ENCODE results near the gene FFAR2.
"Not testable (repeated sequence)": the region's sequence is repeated elsewhere in the genome, so short reads cannot be mapped to it uniquely, and the experiment has no call there.

FFAR2 gene

DNA sequence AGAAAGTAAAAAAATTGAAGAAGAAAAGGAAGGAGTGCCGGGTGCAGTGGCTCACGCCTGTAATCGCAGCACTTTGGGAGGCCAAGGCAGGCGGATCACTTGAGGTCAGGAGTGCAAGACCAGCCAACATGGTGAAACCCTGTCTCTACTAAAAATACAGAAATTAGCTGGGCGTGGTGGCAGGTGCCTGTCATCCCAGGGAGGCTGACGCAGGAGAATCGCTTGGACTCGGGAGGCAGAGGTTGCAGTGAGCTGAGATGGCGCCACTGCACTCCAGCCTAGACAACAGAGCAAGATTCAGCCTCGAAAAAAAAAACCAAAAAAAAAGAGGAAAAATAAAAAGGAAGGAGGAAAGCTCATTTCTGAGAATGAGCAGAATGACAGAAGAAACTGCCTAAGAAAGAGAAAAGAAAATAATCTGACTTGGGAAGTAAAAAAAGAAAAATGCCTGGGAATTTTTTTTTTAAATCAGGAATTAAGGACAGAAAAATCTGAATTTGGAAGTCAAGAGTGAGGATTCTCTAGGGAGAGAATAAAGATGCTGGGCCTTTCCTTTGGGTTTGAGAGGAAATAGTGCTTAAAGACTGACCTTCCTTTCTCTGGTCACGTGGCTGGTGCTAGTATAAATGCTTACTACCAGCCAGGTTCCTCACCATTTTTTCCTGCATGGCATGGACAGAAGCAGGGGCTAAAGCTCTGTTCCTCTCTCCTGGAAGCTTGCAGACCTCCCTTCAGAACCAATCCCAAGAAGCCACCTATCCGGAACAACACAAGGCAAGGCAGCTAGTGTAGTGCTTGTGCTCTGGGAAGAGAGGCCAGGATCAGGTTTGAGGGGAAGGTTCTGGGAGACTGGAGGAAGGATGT, at the start of gene FFAR2:
TSS of gene FFAR2 (plus strand) at position 652 of the 864 bp plus-strand sequence. CDS start 1,458 bp downstream, outside the sequence.
- no peak within 1 kb of the TSS for H3K4me3 ChIP-seq (ENCODE audit: low read depth, low read length)
- no peak for DNase-seq (ENCODE audit: low read depth)

DNA sequence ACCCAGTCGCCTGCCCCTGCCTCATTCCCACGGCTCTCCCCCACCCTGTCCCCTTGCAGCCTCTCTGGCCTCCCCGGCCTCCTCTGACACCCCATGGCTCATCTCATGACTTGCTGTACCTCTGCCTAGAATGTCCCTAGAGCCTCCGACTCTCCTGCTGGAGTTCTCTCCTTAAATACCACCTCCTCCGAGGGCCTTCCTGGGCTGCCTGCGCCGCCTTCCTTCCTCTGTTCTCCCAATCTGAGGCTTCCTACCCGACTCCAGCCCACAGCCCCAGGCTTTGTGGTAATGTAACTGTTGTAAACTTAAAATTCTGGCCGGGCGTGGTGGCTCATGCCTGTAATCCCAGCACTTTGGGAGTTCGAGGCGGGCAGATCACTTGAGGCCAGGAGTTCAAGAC, 49.5 kb upstream of the FFAR2 start:
- H3K4me3 ChIP-seq (ENCODE audit: low read depth, low read length): no peak overlapping the region
- DNase-seq (ENCODE audit: low read depth): no peak

DNA sequence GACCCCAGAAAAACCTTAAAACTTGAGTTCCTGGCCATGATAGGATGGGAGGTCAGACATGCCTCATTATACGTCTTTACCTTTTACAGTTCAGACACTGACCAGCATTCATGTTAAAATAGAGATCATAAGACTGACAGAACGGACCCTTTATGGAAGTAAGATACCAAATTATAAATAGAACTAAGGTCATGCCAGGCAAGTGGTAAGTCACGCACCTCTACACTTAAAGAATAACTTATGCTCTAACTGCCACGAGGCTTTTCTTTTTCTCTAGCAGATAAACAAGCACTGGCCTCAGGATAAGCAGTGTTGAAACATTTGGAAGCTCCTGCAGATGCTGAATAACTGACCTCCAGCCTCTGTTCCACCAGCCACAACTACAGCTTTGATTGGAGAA, 48.8 kb upstream of the FFAR2 start:
- DNase-seq (ENCODE audit: low read depth): no peak
- H3K4me3 ChIP-seq (ENCODE audit: low read depth, low read length): no peak overlapping the region

DNA sequence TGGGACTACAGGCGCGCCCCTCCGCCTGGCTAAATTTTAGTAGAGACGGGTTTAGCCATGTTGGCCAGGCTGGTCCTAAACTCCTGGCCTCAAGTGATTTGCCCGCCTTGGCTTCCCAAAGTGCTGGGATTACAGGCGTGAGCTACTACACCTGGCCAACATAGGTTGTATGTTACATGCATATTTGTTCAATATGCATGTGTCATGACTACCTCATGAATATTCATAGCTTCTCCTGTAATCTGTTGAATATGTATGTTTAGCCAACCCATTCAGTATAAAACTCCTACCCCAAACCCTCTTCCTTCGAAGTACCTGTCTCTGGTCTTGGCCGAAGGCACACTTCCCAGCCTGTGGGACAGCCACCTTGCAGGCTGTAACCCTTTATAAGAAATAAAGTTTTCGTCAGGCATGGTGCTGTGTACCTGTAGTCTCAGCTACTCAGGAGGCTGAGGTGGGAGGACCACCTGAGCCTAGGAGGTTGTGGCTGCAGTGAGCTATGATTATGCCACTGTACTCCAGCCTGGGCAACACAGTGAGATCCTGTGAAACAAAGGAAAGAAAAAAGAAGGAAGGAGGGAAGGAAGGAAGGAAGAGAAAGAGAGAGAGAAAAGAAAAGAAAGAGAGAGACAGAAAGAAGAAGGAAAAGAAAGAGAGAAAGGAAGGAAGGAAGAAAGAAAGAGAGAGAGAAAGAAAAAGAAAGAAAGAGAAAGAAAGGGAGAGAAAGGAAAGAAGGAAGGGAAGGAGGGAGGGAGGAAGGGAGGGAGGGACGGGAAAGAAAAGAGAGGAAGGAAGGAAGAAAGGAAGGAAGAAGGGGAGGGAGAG, 47.9 kb upstream of the FFAR2 start:
- no peak for DNase-seq (ENCODE audit: low read depth)
- H3K4me3 ChIP-seq (ENCODE audit: low read depth, low read length): no peak overlapping the region

DNA sequence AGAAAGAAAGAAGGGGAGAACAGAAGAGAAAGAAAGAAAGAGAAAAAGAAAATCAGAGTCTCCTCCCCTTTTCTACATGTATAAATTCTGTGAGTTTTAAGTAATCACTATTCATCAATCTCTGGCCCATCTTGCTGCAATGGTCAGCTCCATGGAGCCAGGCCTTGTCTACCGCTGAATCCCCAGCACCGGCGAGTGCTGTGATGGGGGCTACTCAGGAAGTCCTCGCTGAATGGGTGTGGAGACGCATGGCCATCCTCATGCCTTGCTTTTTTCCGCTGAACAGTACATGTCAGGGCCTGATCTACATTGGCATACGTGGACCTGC, 47.3 kb upstream of the FFAR2 start:
- no peak for DNase-seq (ENCODE audit: low read depth)
- H3K4me3 ChIP-seq (ENCODE audit: low read depth, low read length): no peak overlapping the region

DNA sequence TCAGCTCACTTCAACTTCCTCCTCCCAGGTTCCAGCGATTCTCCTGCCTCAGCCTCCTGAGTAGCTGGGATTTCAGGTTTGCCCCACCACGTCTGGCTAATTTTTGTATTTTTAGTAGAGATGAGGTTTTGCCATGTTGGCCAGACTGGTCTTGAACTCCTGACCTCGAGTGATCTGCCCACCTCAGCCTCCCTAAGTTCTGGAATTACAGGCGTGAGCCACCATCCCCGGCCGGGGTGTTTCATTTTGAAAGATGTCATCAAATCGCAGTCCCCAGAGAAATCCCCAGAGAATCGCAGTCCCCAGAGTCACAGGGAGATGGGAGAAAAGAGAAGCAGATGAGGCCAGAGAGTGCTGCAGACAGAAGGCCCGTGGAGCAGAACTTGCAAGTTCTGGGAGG, 46.6 kb upstream of the FFAR2 start:
- DNase-seq (ENCODE audit: low read depth): not testable (repeated sequence)

GRCh38 chr19:35403116-35403760, 44.8 kb upstream of the FFAR2 start:
- DNase-seq (ENCODE audit: low read depth): no peak
- H3K4me3 ChIP-seq (ENCODE audit: low read depth, low read length): no peak overlapping the region

More for the DNA sequence above, 46.6 kb upstream of the FFAR2 start:
- H3K4me3 ChIP-seq (ENCODE audit: low read depth, low read length): not testable (repeated sequence)

DNA sequence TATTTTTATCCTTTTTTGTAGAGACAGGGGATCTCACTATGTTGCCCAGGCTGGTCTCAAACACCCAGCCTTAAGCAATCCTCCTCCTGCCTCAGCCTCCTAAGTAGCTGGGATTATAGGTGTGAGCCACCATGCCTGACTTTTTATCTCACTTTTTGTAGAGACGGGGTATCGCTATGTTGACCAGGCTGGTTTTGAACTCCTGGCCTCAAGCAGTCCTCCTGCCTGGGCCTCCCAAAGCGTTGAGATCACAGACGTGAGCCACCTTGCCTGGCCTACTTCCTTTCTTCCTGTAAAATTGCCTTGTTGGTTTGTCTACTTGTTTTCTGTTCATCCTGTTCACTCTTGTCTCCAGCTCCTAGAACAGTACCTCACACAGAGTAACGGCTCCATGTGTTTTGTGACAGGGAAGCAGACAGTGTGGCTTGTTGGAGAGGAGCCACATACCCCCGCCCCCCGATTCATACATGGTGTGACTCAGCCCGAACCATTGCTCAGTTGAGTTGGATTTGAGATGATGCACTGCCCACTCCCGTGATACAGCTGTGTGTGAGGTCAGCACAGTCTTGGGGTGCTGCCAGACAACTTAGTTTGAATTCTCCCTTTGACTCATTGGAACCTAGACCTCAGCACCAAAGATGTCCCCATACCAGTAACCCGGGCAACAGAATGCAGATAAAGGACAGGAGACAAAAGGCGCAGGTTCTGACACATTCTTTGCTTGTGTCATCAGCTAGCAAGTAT, 43.0 kb upstream of the FFAR2 start:
- no peak overlapping the region for H3K4me3 ChIP-seq (ENCODE audit: low read depth, low read length)
- DNase-seq (ENCODE audit: low read depth): peak; percentile 41

- H3K4me3 ChIP-seq (ENCODE audit: low read depth, low read length): no peak overlapping the region
- DNase-seq (ENCODE audit: low read depth): no peak
Measured at GRCh38 chr19:35407619-35408018, 40.4 kb upstream of the FFAR2 start.

- DNase-seq (ENCODE audit: low read depth): no peak
- no peak overlapping the region for H3K4me3 ChIP-seq (ENCODE audit: low read depth, low read length)
Measured at GRCh38 chr19:35408284-35409171, 39.5 kb upstream of the FFAR2 start.

GRCh38 chr19:35409191-35409590, 38.9 kb upstream of the FFAR2 start:
- no peak overlapping the region for H3K4me3 ChIP-seq (ENCODE audit: low read depth, low read length)
- DNase-seq (ENCODE audit: low read depth): no peak

DNA sequence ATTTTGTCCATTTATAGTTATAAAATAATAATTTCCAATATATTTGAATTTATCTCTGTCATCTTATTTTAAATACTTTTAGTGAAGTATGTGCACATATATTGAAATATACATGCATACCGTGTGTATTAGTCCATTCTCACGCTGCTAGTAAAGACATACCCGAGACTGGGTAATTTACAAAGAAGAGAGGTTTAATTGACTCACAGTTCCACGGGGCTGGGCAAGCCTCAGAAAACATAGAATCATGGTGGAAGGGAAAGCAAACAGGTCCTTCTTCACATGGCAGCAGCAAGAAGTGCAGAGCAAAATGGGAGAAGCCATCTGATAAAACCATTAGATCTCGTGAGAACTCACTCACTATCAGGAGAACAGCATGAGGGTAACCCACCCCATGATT, 37.6 kb upstream of the FFAR2 start:
- no peak for DNase-seq (ENCODE audit: low read depth)
- no peak overlapping the region for H3K4me3 ChIP-seq (ENCODE audit: low read depth, low read length)

GRCh38 chr19:35414442-35414841, 33.6 kb upstream of the FFAR2 start:
- H3K4me3 ChIP-seq (ENCODE audit: low read depth, low read length): no peak overlapping the region
- DNase-seq (ENCODE audit: low read depth): no peak

- DNase-seq (ENCODE audit: low read depth): no peak
- H3K4me3 ChIP-seq (ENCODE audit: low read depth, low read length): no peak overlapping the region
Measured at GRCh38 chr19:35416331-35416730, 31.7 kb upstream of the FFAR2 start.

DNA sequence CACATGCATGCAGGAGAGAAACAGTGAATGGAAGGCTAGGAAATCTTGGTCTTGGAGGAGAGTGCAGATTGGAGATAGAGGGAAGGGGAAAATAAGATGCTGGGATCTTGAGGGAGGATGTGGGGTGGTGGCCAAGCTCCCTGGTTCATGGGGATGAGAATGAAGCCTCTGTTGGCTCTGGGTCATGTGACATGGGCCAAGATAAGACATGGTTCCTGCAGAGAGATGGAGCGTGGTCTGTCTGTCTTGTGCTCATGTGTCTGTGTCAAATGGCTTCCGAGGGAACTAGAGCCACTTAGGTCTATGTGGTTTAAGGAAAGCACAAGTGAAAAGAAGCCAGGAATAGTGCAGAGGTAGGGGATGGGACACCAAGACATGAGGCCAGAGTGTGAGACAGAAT, 30.8 kb upstream of the FFAR2 start:
- no peak overlapping the region for H3K4me3 ChIP-seq (ENCODE audit: low read depth, low read length)
- no peak for DNase-seq (ENCODE audit: low read depth)

DNA sequence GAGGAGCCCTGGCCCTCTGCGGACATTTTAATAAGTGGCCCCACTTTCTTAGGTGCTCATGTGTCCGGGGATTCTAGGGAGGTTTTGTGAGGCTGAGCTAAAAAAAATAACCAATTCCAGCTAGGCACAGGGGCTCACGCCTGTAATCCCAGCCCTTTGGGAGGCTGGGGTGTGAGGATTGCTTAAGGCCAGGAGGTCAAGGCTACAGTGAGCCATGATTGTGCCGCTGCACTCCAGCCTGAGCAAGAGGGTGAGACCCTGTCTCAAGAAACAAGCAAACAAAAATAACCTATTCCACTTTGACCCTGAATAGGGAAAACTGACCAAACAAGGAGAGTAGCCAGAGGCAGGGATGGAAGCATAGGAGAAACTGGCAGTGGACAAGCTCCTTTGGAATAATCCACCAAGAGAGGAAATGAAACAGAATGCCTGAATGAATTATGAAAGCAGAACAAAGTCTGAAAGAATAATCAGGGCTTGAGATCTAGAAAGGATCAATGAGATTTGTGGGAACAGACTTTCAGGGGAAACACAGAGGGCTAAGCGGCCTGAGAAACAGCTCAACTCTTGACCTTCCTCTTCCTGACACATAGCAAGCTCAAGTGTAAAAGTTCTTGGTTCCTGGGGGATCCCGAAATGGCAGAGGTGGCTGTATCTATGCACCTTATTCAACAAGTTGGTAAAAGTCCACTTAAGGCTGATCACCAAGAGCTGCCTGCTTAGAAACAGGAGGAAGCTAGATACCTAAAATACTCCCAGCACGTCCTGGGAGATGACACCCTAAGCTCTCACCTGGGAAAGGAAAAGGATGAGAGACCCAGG, 30.1 kb upstream of the FFAR2 start:
- DNase-seq (ENCODE audit: low read depth): no peak
- no peak overlapping the region for H3K4me3 ChIP-seq (ENCODE audit: low read depth, low read length)

- no peak for DNase-seq (ENCODE audit: low read depth)
- H3K4me3 ChIP-seq (ENCODE audit: low read depth, low read length): no peak overlapping the region
Measured at GRCh38 chr19:35419046-35419445, 29.0 kb upstream of the FFAR2 start.

DNA sequence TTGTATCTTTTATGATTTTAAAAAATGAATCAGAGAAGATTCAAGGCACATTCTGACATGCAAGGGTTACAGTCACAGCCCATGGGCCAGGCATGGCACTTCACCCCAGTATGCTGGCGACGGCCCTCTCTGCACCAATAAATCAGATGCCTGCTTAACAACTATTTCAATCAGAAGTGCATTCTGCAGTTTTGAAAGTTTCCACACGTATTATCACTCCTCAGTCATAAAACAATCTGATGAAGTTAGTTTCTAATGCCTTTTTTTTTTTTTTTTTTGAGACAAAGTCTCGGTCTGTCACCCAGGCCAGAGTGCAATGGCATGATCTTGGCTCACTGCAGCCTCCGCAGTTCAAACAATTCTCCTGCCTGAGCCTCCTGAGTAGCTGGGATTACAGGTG, 28.3 kb upstream of the FFAR2 start:
- DNase-seq (ENCODE audit: low read depth): no peak
- H3K4me3 ChIP-seq (ENCODE audit: low read depth, low read length): no peak overlapping the region

Measured in skeletal muscle cell (primary cell).